Nephron progenitor cell (in vitro differentiated cells): ENCODE data around the gene DENND6B.
A peak's percentile ranks its signal among the peaks of the same experiment; 100 is the strongest.

Experiments
- DNase-seq: peaks from one replicate; pipeline ENCODE4 v3.0.0; 2021
- H3K27ac Mint-ChIP-seq: 2 replicates; pipeline ENCODE4 v1.8.0; 2021; ENCODE audit warnings: mild to moderate bottlenecking, moderate library complexity, mixed read lengths
- H3K27me3 Mint-ChIP-seq: 2 replicates; pipeline ENCODE4 v1.8.0; 2021; ENCODE audit warnings: mild to moderate bottlenecking, low read depth, mixed read lengths; ENCODE audit not compliant: poor library complexity
- H3K36me3 Mint-ChIP-seq: 2 replicates; pipeline ENCODE4 v1.8.0; 2021; ENCODE audit warnings: low read depth, mixed read lengths
- H3K4me1 Mint-ChIP-seq: 2 replicates; pipeline ENCODE4 v1.8.0; 2021; ENCODE audit warnings: mixed read lengths
- H3K4me3 Mint-ChIP-seq: 2 replicates; pipeline ENCODE4 v1.8.0; 2021; ENCODE audit warnings: mild to moderate bottlenecking, moderate library complexity, mixed read lengths
- H3K9me3 Mint-ChIP-seq: 2 replicates; pipeline ENCODE4 v1.8.0; 2021; ENCODE audit warnings: mild to moderate bottlenecking, moderate library complexity, mixed read lengths
- CTCF ChIP-seq: fragments of 200-600 bp; sonication (generic); IDR thresholded peaks from 2 replicates; pipeline ENCODE4 v1.5.0; 2021; ENCODE audit warnings: antibody characterized with exemption

The DENND6B gene

GRCh38 chr22:50310031-50310722, 16.6 kb downstream of the DENND6B start:
- Mint-ChIP-seq H3K36me3 (no peaks in the 10 kb centered on the region), H3K4me3 (no peak overlapping the region), H3K9me3 (no peaks in the 10 kb centered on the region), H3K27me3 (peaks cover 3% of the 10 kb centered on the region), H3K27ac (no peak overlapping the region), H3K4me1 (peaks cover 44% of the 10 kb centered on the region)
- TF ChIP-seq CTCF: no peak
- DNase-seq: no peak

GRCh38 chr22:50309601-50309991, 17.2 kb downstream of the DENND6B start:
- Mint-ChIP-seq H3K4me3 (no peak overlapping the region), H3K9me3 (no peaks in the 10 kb centered on the region), H3K36me3 (no peaks in the 10 kb centered on the region), H3K27me3 (peaks cover 3% of the 10 kb centered on the region), H3K27ac (no peak overlapping the region), H3K4me1 (peaks cover 48% of the 10 kb centered on the region)
- no peak for DNase-seq
- no peak for TF ChIP-seq CTCF

GRCh38 chr22:50308986-50309600, 17.7 kb downstream of the DENND6B start:
- Mint-ChIP-seq H3K36me3 (no peaks in the 10 kb centered on the region), H3K9me3 (no peaks in the 10 kb centered on the region), H3K27me3 (peaks cover 3% of the 10 kb centered on the region), H3K4me1 (peaks cover 48% of the 10 kb centered on the region), H3K4me3 (peak overlapping the region; percentile 66), H3K27ac (peak overlapping the region; percentile 33)
- TF ChIP-seq CTCF: no peak
- no peak for DNase-seq

GRCh38 chr22:50308597-50308935, 18.2 kb downstream of the DENND6B start:
- peak; percentile 51 for DNase-seq
- peak overlapping the region; percentile 33 for H3K27ac Mint-ChIP-seq
- peaks cover 47% of the 10 kb centered on the region for H3K4me1 Mint-ChIP-seq
- TF ChIP-seq CTCF: no peak
- H3K9me3 Mint-ChIP-seq: no peaks in the 10 kb centered on the region
- no peaks in the 10 kb centered on the region for H3K36me3 Mint-ChIP-seq
- peak overlapping the region; percentile 66 for H3K4me3 Mint-ChIP-seq
- H3K27me3 Mint-ChIP-seq: peaks cover 3% of the 10 kb centered on the region

GRCh38 chr22:50307890-50308596, 18.8 kb downstream of the DENND6B start:
- peaks cover 3% of the 10 kb centered on the region for H3K27me3 Mint-ChIP-seq
- TF ChIP-seq CTCF: no peak
- H3K4me1 Mint-ChIP-seq: peaks cover 49% of the 10 kb centered on the region
- peak overlapping the region; percentile 66 for H3K4me3 Mint-ChIP-seq
- no peaks in the 10 kb centered on the region for H3K36me3 Mint-ChIP-seq
- H3K27ac Mint-ChIP-seq: peak overlapping the region; percentile 33
- no peaks in the 10 kb centered on the region for H3K9me3 Mint-ChIP-seq
- no peak for DNase-seq
